Measurements from ENCODE around the gene ZNF474.

DNA sequence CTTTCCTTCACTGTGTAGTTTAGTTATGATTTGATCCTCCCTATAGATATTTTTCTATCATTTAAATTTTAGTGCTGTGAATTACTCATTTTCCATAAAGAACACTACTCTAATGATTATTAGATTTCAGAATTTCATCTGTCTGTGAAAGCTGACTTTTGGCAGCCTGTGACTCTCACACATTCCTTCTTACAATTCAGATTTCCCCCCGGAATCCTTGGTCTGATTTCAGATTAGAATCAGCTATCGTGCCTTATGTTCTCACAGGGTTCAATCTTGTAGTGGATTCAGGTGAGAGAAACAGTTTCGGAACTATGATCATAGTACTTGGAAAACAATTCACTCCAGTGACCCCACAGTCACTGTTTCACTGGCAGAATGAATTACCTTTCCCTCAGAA is 26.2 kb downstream of the ZNF474 start:
- no peak for TF ChIP-seq ZNF792 (tag by site-specific recombination; IDR thresholded peaks at IDR 0.05)
- TF ChIP-seq, protein P1, sequence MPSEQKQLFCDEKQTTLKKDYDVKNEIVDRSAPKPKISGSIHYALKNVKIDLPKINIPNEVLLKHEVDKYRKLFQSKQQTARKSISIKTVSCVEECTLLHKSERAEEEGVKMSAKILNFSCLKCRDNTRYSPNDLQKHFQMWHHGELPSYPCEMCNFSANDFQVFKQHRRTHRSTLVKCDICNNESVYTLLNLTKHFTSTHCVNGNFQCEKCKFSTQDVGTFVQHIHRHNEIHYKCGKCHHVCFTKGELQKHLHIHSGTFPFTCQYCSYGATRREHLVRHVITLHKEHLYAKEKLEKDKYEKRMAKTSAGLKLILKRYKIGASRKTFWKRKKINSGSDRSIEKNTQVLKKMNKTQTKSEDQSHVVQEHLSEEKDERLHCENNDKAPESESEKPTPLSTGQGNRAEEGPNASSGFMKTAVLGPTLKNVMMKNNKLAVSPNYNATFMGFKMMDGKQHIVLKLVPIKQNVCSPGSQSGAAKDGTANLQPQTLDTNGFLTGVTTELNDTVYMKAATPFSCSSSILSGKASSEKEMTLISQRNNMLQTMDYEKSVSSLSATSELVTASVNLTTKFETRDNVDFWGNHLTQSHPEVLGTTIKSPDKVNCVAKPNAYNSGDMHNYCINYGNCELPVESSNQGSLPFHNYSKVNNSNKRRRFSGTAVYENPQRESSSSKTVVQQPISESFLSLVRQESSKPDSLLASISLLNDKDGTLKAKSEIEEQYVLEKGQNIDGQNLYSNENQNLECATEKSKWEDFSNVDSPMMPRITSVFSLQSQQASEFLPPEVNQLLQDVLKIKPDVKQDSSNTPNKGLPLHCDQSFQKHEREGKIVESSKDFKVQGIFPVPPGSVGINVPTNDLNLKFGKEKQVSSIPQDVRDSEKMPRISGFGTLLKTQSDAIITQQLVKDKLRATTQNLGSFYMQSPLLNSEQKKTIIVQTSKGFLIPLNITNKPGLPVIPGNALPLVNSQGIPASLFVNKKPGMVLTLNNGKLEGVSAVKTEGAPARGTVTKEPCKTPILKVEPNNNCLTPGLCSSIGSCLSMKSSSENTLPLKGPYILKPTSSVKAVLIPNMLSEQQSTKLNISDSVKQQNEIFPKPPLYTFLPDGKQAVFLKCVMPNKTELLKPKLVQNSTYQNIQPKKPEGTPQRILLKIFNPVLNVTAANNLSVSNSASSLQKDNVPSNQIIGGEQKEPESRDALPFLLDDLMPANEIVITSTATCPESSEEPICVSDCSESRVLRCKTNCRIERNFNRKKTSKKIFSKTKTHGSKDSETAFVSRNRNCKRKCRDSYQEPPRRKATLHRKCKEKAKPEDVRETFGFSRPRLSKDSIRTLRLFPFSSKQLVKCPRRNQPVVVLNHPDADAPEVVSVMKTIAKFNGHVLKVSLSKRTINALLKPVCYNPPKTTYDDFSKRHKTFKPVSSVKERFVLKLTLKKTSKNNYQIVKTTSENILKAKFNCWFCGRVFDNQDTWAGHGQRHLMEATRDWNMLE (tag by site-specific recombination; conservative IDR thresholded peaks at IDR 0.05; ENCODE audit: low read depth), result no peak
- TF ChIP-seq KLF1 (tag by site-specific recombination; IDR thresholded peaks at IDR 0.05), result no peak
- TF ChIP-seq ZNF473 (tag by site-specific recombination; IDR thresholded peaks at IDR 0.05), result no peak
- TF ChIP-seq, protein P2, sequence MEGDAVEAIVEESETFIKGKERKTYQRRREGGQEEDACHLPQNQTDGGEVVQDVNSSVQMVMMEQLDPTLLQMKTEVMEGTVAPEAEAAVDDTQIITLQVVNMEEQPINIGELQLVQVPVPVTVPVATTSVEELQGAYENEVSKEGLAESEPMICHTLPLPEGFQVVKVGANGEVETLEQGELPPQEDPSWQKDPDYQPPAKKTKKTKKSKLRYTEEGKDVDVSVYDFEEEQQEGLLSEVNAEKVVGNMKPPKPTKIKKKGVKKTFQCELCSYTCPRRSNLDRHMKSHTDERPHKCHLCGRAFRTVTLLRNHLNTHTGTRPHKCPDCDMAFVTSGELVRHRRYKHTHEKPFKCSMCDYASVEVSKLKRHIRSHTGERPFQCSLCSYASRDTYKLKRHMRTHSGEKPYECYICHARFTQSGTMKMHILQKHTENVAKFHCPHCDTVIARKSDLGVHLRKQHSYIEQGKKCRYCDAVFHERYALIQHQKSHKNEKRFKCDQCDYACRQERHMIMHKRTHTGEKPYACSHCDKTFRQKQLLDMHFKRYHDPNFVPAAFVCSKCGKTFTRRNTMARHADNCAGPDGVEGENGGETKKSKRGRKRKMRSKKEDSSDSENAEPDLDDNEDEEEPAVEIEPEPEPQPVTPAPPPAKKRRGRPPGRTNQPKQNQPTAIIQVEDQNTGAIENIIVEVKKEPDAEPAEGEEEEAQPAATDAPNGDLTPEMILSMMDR (tag by site-specific recombination; IDR thresholded peaks at IDR 0.05), result no peak
- no peak for TF ChIP-seq ZNF10 (tag by site-specific recombination; IDR thresholded peaks at IDR 0.05)
- no peak for TF ChIP-seq ZNF664 (tag by site-specific recombination; IDR thresholded peaks at IDR 0.05)
- TF ChIP-seq, protein P3, sequence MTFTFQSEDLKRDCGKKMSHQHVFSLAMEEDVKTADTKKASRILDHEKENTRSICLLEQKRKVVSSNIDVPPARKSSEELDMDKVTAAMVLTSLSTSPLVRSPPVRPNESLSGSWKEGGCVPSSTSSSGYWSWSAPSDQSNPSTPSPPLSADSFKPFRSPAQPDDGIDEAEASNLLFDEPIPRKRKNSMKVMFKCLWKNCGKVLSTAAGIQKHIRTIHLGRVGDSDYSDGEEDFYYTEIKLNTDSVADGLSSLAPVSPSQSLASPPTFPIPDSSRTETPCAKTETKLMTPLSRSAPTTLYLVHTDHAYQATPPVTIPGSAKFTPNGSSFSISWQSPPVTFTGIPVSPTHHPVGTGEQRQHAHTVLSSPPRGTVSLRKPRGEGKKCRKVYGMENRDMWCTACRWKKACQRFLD (tag by site-specific recombination; IDR thresholded peaks at IDR 0.05), result no peak
- TF ChIP-seq GLI2 (tag by site-specific recombination; IDR thresholded peaks at IDR 0.05; ENCODE audit: borderline replicate concordance, low read depth), result no peak
- TF ChIP-seq ZNF184 (tag by site-specific recombination; IDR thresholded peaks at IDR 0.05), result no peak
- no peak for TF ChIP-seq KLF10 (tag by site-specific recombination; IDR thresholded peaks at IDR 0.05)
- TF ChIP-seq ZNF585B (tag by site-specific recombination; IDR thresholded peaks at IDR 0.05), result no peak
- TF ChIP-seq ZBTB20 (tag by site-specific recombination; IDR thresholded peaks at IDR 0.05), result no peak

Data from HEK293 (cell line).